Erythroblast (primary cell): ENCODE results near the gene ECI1.

ENCODE experiments used
- DNase-seq, 2 experiments: peaks; one replicate each; lab custom pipeline; 2025; lab: John Stamatoyannopoulos, UW
- GATA1 ChIP-seq: IDR thresholded peaks from 2 replicates; pipeline ENCODE4 v1.6.1; 2011; ENCODE audit warnings: low read depth, mild to moderate bottlenecking, control low read depth, low read length, moderate library complexity
- POLR2A ChIP-seq: IDR thresholded peaks from 2 replicates; pipeline ENCODE4 v1.6.1; 2011; ENCODE audit warnings: mild to moderate bottlenecking, low read length

Gene ECI1

GRCh38 chr16:2251296-2252111 is at the start of gene ECI1:
ECI1 (minus strand) TSS chr16:2251587; CDS start chr16:2251566, 21 bp downstream.
- TF ChIP-seq POLR2A (peak; percentile 80), GATA1 (no peak)
- peak; percentile 97 to 98 for DNase-seq

GRCh38 chr16:2299915-2300192 is 48.5 kb upstream of the ECI1 start:
- TF ChIP-seq GATA1 (no peak), POLR2A (no peak)
- no peak for DNase-seq

GRCh38 chr16:2299121-2299914 is 47.9 kb upstream of the ECI1 start:
- no peak for DNase-seq

GRCh38 chr16:2298621-2299020 is 47.2 kb upstream of the ECI1 start:
- DNase-seq, result no peak
- no peak for TF ChIP-seq POLR2A
- TF ChIP-seq GATA1, result no peak

More at GRCh38 chr16:2299121-2299914, 47.9 kb upstream of the ECI1 start:
- TF ChIP-seq GATA1 (no peak), POLR2A (no peak)

GRCh38 chr16:2297506-2297860 is 46.1 kb upstream of the ECI1 start:
- TF ChIP-seq GATA1 (no peak), POLR2A (no peak)
- no peak for DNase-seq

- peak; percentile 48 to 58 for DNase-seq
Measured at GRCh38 chr16:2296661-2297505, 45.5 kb upstream of the ECI1 start.

GRCh38 chr16:2295056-2295798 is 43.8 kb upstream of the ECI1 start:
- no peak for TF ChIP-seq GATA1
- TF ChIP-seq POLR2A, result no peak
- DNase-seq, result no peak

More at GRCh38 chr16:2296661-2297505, 45.5 kb upstream of the ECI1 start:
- no peak for TF ChIP-seq POLR2A
- no peak for TF ChIP-seq GATA1

GRCh38 chr16:2292221-2292620 is 40.8 kb upstream of the ECI1 start:
- no peak for TF ChIP-seq POLR2A
- TF ChIP-seq GATA1, result no peak
- no peak for DNase-seq

- no peak for DNase-seq
- TF ChIP-seq GATA1 (no peak), POLR2A (no peak)
Measured at GRCh38 chr16:2289282-2289681, 37.9 kb upstream of the ECI1 start.

- TF ChIP-seq GATA1, result no peak
- no peak for TF ChIP-seq POLR2A
- DNase-seq, result no peak
Measured at GRCh38 chr16:2288726-2289125, 37.3 kb upstream of the ECI1 start.

GRCh38 chr16:2287916-2288547 is 36.6 kb upstream of the ECI1 start:
- no peak for DNase-seq
- TF ChIP-seq POLR2A (no peak), GATA1 (no peak)

GRCh38 chr16:2286550-2286949 is 35.2 kb upstream of the ECI1 start:
- no peak for DNase-seq
- TF ChIP-seq GATA1 (no peak), POLR2A (no peak)
